Gastrocnemius medialis (tissue), 4 donors: ENCODE measurements around the gene PPP2R2C.

Experiments used
- CTCF ChIP-seq, 5 experiments: fragments of 450-650 bp in 3 of 5; fragments of 200-600 bp in 2 of 5; sonication (generic) in 2 of 5; IDR thresholded peaks in 4 of 5; conservative IDR thresholded peaks in 1 of 5; 1 replicate in 4 of 5; 2 replicates in 1 of 5; pipeline ENCODE4 v1.5.1; 2016 to 2019; ENCODE audit warnings: antibody characterized with exemption in 5 of 5, mild to moderate bottlenecking in 3 of 5, moderate library complexity in 3 of 5
- POLR2A ChIP-seq, 2 donors: fragments of 450-650 bp; IDR thresholded peaks; one replicate each; pipeline ENCODE4 v1.6.1; 2017; ENCODE audit warnings: antibody characterized with exemption in 2 of 2, mild to moderate bottlenecking in 2 of 2, moderate library complexity in 2 of 2

- TF ChIP-seq CTCF (IDR thresholded peaks at IDR 0.05 in 4 of 5, conservative IDR thresholded peaks at IDR 0.05 in 1 of 5) (no peak), POLR2A (IDR thresholded peaks at IDR 0.05) (no peak)
Measured at GRCh38 chr4:6365545-6366086, 106.8 kb downstream of the PPP2R2C start.
